Stomach (tissue), 4 donors: ENCODE results near the gene PUM2.

Experiments used
- CTCF ChIP-seq, 7 experiments: fragments of 450-650 bp in 4 of 7; fragments of 200-600 bp in 3 of 7; sonication (generic) in 3 of 7; IDR thresholded peaks; one replicate each; pipeline ENCODE4 v1.5.1; 2016 to 2019; ENCODE audit warnings: antibody characterized with exemption in 7 of 7, control low read depth in 2 of 7, mild to moderate bottlenecking in 1 of 7
- EP300 ChIP-seq: sonication (generic); formaldehyde crosslinking; IDR thresholded peaks from one replicate; pipeline ENCODE4 v1.6.1; 2017; ENCODE audit warnings: antibody characterized with exemption
- POLR2A ChIP-seq, 4 donors: fragments of 450-650 bp; IDR thresholded peaks; one replicate each; pipeline ENCODE4 v1.6.1; 2016; ENCODE audit warnings: antibody characterized with exemption in 4 of 4, control low read depth in 2 of 4, mild to moderate bottlenecking in 1 of 4, moderate library complexity in 1 of 4
- POLR2AphosphoS5 ChIP-seq, 3 donors: sonication (generic); formaldehyde crosslinking; IDR thresholded peaks; one replicate each; pipeline ENCODE4 v1.6.1; 2016; ENCODE audit warnings: antibody characterized with exemption in 3 of 3

GRCh38 chr2:20291106-20291564, 59.5 kb downstream of the PUM2 start:
- TF ChIP-seq CTCF (IDR thresholded peaks at IDR 0.05) (peak in 5 of 7 experiments; percentile 25 to 65 (median 38)), EP300 (no peak), POLR2A (IDR thresholded peaks at IDR 0.05) (no peak), POLR2AphosphoS5 (IDR thresholded peaks at IDR 0.05) (peak in 1 of 3 donors; percentile 82)
